Fibroblast of pulmonary artery (primary cell): ENCODE measurements around the gene PRKCE.
A peak's percentile ranks its signal among the peaks of the same experiment; 100 is the strongest.

Source experiments
- DNase-seq: peaks from one replicate; pipeline ENCODE4 v3.0.0-alpha.2; 2010; ENCODE audit warnings: low read depth
- H3K4me3 ChIP-seq: replicated peaks from 2 replicates; pipeline ENCODE4 v1.5.1; 2011; ENCODE audit warnings: low read depth, mild to moderate bottlenecking, control low read depth, low read length, moderate library complexity
- CTCF ChIP-seq: IDR thresholded peaks from 2 replicates; pipeline ENCODE4 v1.5.1; 2011; ENCODE audit warnings: mild to moderate bottlenecking, control low read depth, low read length, inconsistent platforms; ENCODE audit errors: missing control alignments

Gene PRKCE

GRCh38 chr2:46114996-46115395, 463.5 kb downstream of the PRKCE start:
- no peak overlapping the region for H3K4me3 ChIP-seq
- no peak for TF ChIP-seq CTCF
- peak; percentile 22 for DNase-seq

GRCh38 chr2:46116150-46116549, 464.7 kb downstream of the PRKCE start:
- H3K4me3 ChIP-seq: no peak overlapping the region
- no peak for TF ChIP-seq CTCF
- DNase-seq: no peak

DNA sequence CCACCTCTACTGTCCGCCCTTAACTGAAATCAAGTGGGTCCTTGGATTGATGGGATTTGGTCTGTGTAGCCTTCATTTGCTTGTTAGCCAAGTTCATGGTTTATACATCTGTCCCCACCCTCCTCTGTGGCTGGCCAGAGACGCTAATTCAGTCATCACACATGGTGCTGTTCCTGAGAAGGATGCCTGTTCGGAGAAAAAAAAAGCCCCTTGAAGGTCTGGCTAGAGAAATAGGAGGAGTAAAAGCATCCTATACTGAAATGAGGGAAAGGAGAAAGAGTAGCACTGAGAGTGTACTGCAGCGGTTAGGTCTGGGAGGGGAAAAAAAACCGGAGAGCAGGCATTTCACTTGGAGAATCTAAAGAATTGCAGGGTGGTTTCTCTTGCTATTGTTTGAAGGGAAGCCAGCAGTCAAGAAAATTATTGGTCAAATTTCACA, 465.1 kb downstream of the PRKCE start:
- peak; percentile 60 for DNase-seq
- no peak overlapping the region for H3K4me3 ChIP-seq
- TF ChIP-seq CTCF: no peak

DNA sequence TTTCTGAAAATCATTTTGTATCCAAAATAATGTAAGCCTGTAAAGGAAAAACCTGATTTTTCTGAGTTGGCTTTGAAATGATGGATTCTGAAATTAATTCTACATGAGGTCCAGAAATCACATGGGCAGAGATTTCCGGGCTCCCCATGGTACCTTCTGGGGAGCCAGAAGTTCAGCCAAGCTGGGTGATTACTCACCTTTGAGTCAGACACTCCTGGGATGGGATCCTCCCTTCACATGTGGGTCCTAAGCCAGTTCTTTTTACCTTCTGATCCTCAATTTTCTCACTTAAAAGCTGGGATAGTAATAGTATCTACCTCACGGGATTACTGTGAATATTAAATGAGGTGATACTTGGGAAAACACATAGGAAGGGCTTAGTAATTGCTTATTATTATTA, 465.9 kb downstream of the PRKCE start:
- peak; percentile 64 for DNase-seq

DNA sequence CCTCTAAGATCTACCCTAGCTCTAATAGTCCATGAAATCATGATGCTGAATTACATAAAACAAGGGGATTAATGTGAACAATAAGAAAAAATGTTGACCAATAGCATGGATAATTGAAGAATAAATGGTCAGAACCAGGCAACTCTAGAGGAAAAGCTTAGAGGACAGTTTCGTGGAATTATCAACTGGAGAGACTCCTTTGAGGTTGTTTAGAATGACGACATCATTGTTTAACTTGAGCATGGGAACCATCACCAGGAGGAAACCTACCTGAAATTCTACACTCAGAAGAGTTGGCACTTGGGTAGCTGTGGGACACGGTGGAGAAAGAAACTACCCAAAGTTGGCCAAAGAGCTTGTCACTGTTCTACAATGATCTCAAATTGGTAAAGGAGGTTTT, 466.5 kb downstream of the PRKCE start:
- no peak for DNase-seq
- no peak for TF ChIP-seq CTCF
- no peak overlapping the region for H3K4me3 ChIP-seq

More for the DNA sequence above, 465.9 kb downstream of the PRKCE start:
- TF ChIP-seq CTCF: no peak
- H3K4me3 ChIP-seq: no peak overlapping the region

DNA sequence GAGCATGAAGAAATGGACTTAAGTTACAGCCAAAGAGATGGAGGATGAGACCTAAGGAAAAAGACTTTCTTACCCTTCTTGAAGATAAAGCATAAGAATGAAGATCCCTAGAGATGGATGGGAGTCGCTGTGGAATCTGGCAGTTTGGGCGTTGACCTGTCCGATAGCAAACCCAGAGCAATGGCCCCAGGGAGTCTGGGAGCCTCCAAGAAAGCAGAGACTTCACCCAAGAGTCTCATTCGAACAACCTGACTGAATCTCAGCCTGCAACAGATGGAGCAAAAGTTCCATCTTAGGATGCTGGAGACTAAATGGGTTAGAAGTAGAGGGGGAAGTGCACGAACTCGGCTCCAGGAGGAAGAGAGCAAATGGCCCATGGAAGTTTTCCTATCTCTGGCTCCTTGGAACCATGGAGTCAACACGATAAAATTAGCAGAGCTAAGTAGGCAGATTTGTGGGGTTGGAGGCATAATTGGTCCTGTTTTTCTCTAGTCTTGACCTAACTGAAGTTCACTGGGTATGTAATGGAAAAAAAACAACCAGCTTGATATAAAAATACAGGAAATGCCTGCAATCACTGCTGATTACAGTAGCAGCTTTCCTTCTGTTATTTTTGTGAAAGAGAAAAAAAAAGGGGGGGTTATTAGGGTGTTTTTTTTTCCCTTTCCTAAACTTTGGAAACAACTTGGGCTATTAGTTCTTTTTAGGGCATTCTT, 467.3 kb downstream of the PRKCE start:
- no peak overlapping the region for H3K4me3 ChIP-seq
- DNase-seq: peak; percentile 84
- no peak for TF ChIP-seq CTCF

DNA sequence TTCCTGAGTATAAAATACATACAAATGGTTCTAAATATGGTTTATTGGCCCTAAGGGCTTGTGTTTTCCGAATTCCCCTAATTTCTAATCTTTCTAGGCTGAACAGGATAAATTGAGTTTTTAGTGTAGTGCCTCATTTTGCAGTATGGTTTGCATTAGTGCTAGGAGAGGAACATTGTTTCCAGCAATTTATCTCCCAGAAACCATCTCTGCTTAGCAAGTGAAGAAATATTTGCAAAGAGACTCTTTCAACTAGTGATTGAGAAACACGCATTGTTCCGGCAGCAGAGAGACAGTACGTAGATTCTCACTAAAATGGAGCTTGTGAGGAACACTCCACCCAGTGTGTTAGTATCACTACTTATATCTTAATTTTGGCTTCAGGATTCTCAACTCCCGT, 468.0 kb downstream of the PRKCE start:
- H3K4me3 ChIP-seq: no peak overlapping the region

More for the DNA sequence above, 468.0 kb downstream of the PRKCE start:
- peak; percentile 92 for DNase-seq
- no peak for TF ChIP-seq CTCF
